HepG2 (cell line): ENCODE measurements around the gene INAFM2. TPM values are rescaled to one million over a fixed set of nuclear protein-coding genes. Genes with fewer than 3 reads are reported as not detected.

Experiments
- BHLHE40 ChIP-seq: IDR thresholded peaks from 2 replicates; pipeline ENCODE4 v1.6.1; 2011; ENCODE audit warnings: low read length, improper control_type of control experiment
- KLF6 ChIP-seq: IDR thresholded peaks from 2 replicates; pipeline ENCODE4 v1.8.0; 2016; ENCODE audit warnings: missing biosample characterization, missing genetic modification reagents
- NCOR1 ChIP-seq: fragments of 200-600 bp; sonication (generic); IDR thresholded peaks from 2 replicates; pipeline ENCODE4 v1.7.0; 2017; ENCODE audit warnings: antibody characterized with exemption, low read length, borderline replicate concordance
- NR2F2 ChIP-seq: IDR thresholded peaks from 2 replicates; pipeline ENCODE4 v1.6.1; 2012; ENCODE audit warnings: low read depth, inconsistent platforms, borderline replicate concordance
- RFX1 ChIP-seq: fragments of 450-650 bp; IDR thresholded peaks from 2 replicates; pipeline ENCODE4 v1.6.1; 2017
- TEAD3 ChIP-seq: optimal IDR thresholded peaks from 2 replicates; pipeline ENCODE3; 2016; ENCODE audit warnings: borderline replicate concordance
- ZBTB7B ChIP-seq: sonication (generic); formaldehyde crosslinking; IDR thresholded peaks from 2 replicates; pipeline ENCODE4 v1.4.0; 2020; ENCODE audit warnings: missing genetic modification reagents
- ZFP90 ChIP-seq: sonication (generic); formaldehyde crosslinking; IDR thresholded peaks from 2 replicates; pipeline ENCODE4 v1.8.0; 2022; ENCODE audit warnings: missing genetic modification reagents, mild to moderate bottlenecking, inconsistent platforms, borderline replicate concordance
- ZFX ChIP-seq: sonication (generic); formaldehyde crosslinking; IDR thresholded peaks from 2 replicates; pipeline ENCODE4 v1.4.0; 2020; ENCODE audit warnings: mild to moderate bottlenecking, low read depth, missing genetic modification reagents, moderate library complexity
- ZNF3 ChIP-seq: IDR thresholded peaks from 2 replicates; pipeline ENCODE4 v1.7.0; 2017; ENCODE audit warnings: inconsistent platforms
- ZNF552 ChIP-seq: sonication (generic); formaldehyde crosslinking; IDR thresholded peaks from 2 replicates; pipeline ENCODE4 v1.9.0; 2022; ENCODE audit warnings: missing genetic modification reagents, mild to moderate bottlenecking, borderline replicate concordance
- ZNF598 ChIP-seq: sonication (generic); formaldehyde crosslinking; IDR thresholded peaks from 2 replicates; pipeline ENCODE4 v1.5.1; 2020; ENCODE audit warnings: mild to moderate bottlenecking, missing genetic modification reagents, borderline replicate concordance
- ZNF644 ChIP-seq: IDR thresholded peaks from 2 replicates; pipeline ENCODE4 v1.6.1; 2016; ENCODE audit warnings: low read depth
- ZNF792 ChIP-seq: IDR thresholded peaks from 2 replicates; pipeline ENCODE4 v1.6.1; 2016
- polyA plus RNA-seq, 8 experiments: library from polyadenylated mRNA; depleted of rRNA in 3 of 8; stranded (reverse) in 7 of 8; unstranded in 1 of 8; fragments of >200 nt; fragmentation: Illumina TruSeq in 4 of 8; extraction: Trizol in 4 of 8; gene quantifications; 2 replicates each; pipeline versions ENCODE4 v1.2.1 to v1.2.3, GENCODE V29; 2011 to 2016; ENCODE audit warnings: low read depth in 4 of 8, missing spikeins in 1 of 8, mixed read lengths in 1 of 8; ENCODE audit not compliant: insufficient read depth in 1 of 8
- total RNA-seq, 5 experiments: library from RNA; depleted of rRNA; stranded (reverse); fragments of >200 nt; fragmentation: Illumina TruSeq; extraction: Trizol; gene quantifications; 2 replicates each; pipeline ENCODE4 v1.2.3, GENCODE V29; 2016; ENCODE audit warnings: low read depth in 1 of 5
- TF ChIP-seq, protein P1 (sequence below): IDR thresholded peaks from 2 replicates; pipeline ENCODE4 v1.6.1; 2016
- TF ChIP-seq, protein P2 (sequence below): sonication (generic); formaldehyde crosslinking; IDR thresholded peaks from 2 replicates; pipeline ENCODE4 v1.5.1; 2020; ENCODE audit warnings: missing genetic modification reagents, mild to moderate bottlenecking, borderline replicate concordance
- TF ChIP-seq, protein P3 (sequence below): IDR thresholded peaks from 2 replicates; pipeline ENCODE4 v1.6.1; 2018; ENCODE audit warnings: missing genetic modification reagents, mild to moderate bottlenecking, missing compliant biosample characterization
- TF ChIP-seq, protein P4 (sequence below): sonication (generic); IDR thresholded peaks from 2 replicates; pipeline ENCODE4 v1.6.1; 2016; ENCODE audit warnings: low read depth, borderline replicate concordance
- TF ChIP-seq, protein P5 (sequence below): IDR thresholded peaks from 2 replicates; pipeline ENCODE4 v1.6.1; 2018; ENCODE audit warnings: missing genetic modification reagents
- TF ChIP-seq, protein P6 (sequence below), 2 experiments: sonication (generic) in 1 of 2; formaldehyde crosslinking in 1 of 2; IDR thresholded peaks; 2 replicates each; pipeline versions ENCODE4 v1.4.0 to v1.6.1; 2018 to 2020; ENCODE audit warnings: missing genetic modification reagents in 2 of 2, borderline replicate concordance in 1 of 2, low read depth in 1 of 2, mild to moderate bottlenecking in 1 of 2, missing biosample characterization in 1 of 2
- TF ChIP-seq, protein P7 (sequence below): IDR thresholded peaks from 2 replicates; pipeline ENCODE4 v1.6.1; 2016; ENCODE audit warnings: low read depth, borderline replicate concordance

The INAFM2 gene
- total and polyA plus RNA-seq, 2 of the 13 experiments (the other 11 are each of a cell fraction or from before 2014, with no cell fraction given) = 5.5 to 6.5 TPM

DNA sequence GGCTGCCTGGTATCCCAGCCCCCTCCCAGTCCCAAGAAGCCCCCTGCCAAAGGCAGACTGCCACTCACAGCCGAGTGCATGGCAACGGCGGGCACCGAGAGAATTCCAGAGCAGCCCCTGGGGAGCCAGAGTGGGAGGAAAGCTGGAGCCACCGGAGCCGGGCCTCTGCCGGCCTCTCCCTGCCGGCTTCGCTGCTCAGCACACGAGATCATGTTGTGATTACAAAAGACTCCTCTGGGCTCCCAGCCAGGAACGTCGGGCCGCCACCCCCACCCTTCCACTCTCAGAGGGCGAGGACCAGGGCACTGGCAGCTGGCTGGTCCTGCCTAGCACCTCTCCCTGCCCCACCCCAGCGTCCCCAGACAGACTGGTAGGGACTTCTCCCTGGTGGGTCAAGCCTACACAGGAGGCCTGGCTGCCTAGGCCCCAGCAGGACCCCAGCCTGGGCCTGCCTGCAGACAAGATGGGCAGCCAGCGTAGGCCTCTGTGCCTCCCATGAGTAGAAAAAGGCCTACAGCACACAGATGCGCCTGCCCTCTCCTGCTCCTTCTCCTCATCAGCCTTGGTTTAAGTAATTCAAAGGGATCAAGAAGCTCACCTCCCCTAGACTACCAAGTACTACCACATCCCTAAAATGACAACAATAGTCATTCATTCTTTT is 17.4 kb downstream of the INAFM2 start, which contains the start of gene CCDC9B (continued):
- TF ChIP-seq, protein P1, sequence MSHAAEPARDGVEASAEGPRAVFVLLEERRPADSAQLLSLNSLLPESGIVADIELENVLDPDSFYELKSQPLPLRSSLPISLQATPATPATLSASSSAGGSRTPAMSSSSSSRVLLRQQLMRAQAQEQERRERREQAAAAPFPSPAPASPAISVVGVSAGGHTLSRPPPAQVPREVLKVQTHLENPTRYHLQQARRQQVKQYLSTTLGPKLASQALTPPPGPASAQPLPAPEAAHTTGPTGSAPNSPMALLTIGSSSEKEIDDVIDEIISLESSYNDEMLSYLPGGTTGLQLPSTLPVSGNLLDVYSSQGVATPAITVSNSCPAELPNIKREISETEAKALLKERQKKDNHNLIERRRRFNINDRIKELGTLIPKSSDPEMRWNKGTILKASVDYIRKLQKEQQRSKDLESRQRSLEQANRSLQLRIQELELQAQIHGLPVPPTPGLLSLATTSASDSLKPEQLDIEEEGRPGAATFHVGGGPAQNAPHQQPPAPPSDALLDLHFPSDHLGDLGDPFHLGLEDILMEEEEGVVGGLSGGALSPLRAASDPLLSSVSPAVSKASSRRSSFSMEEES (CRISPR knock-in tag) = peak; percentile 67; the same call in 1 of the 2 replicates
- TF ChIP-seq, protein P2, sequence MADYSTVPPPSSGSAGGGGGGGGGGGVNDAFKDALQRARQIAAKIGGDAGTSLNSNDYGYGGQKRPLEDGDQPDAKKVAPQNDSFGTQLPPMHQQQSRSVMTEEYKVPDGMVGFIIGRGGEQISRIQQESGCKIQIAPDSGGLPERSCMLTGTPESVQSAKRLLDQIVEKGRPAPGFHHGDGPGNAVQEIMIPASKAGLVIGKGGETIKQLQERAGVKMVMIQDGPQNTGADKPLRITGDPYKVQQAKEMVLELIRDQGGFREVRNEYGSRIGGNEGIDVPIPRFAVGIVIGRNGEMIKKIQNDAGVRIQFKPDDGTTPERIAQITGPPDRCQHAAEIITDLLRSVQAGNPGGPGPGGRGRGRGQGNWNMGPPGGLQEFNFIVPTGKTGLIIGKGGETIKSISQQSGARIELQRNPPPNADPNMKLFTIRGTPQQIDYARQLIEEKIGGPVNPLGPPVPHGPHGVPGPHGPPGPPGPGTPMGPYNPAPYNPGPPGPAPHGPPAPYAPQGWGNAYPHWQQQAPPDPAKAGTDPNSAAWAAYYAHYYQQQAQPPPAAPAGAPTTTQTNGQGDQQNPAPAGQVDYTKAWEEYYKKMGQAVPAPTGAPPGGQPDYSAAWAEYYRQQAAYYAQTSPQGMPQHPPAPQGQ (CRISPR knock-in tag) = no peak
- TF ChIP-seq, protein P3, sequence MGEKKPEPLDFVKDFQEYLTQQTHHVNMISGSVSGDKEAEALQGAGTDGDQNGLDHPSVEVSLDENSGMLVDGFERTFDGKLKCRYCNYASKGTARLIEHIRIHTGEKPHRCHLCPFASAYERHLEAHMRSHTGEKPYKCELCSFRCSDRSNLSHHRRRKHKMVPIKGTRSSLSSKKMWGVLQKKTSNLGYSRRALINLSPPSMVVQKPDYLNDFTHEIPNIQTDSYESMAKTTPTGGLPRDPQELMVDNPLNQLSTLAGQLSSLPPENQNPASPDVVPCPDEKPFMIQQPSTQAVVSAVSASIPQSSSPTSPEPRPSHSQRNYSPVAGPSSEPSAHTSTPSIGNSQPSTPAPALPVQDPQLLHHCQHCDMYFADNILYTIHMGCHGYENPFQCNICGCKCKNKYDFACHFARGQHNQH = 0 out of 2 replicates have a peak, but pooled peaks have one; percentile 25
- no peak for TF ChIP-seq ZNF644 (CRISPR knock-in tag)
- TF ChIP-seq, protein P4, sequence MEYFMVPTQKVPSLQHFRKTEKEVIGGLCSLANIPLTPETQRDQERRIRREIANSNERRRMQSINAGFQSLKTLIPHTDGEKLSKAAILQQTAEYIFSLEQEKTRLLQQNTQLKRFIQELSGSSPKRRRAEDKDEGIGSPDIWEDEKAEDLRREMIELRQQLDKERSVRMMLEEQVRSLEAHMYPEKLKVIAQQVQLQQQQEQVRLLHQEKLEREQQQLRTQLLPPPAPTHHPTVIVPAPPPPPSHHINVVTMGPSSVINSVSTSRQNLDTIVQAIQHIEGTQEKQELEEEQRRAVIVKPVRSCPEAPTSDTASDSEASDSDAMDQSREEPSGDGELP = peak; percentile 30; the same call in 1 of the 2 replicates
- TF ChIP-seq TEAD3 (CRISPR knock-in tag) = peak; percentile 15
- TF ChIP-seq, protein P5, sequence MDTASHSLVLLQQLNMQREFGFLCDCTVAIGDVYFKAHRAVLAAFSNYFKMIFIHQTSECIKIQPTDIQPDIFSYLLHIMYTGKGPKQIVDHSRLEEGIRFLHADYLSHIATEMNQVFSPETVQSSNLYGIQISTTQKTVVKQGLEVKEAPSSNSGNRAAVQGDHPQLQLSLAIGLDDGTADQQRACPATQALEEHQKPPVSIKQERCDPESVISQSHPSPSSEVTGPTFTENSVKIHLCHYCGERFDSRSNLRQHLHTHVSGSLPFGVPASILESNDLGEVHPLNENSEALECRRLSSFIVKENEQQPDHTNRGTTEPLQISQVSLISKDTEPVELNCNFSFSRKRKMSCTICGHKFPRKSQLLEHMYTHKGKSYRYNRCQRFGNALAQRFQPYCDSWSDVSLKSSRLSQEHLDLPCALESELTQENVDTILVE (CRISPR knock-in tag) = 0 out of 2 replicates have a peak, but pooled peaks have one; percentile 35
- TF ChIP-seq ZNF3 = no peak
- 0 out of 2 replicates have a peak, but pooled peaks have one; percentile 32 for TF ChIP-seq ZNF792 (CRISPR knock-in tag)
- TF ChIP-seq ZNF552 = peak; percentile 47; the same call in 1 of the 2 replicates
- 0 out of 2 replicates have a peak, but pooled peaks have one; percentile 40 for TF ChIP-seq ZBTB7B
- TF ChIP-seq BHLHE40 = peak; percentile 61
- TF ChIP-seq, protein P6, sequence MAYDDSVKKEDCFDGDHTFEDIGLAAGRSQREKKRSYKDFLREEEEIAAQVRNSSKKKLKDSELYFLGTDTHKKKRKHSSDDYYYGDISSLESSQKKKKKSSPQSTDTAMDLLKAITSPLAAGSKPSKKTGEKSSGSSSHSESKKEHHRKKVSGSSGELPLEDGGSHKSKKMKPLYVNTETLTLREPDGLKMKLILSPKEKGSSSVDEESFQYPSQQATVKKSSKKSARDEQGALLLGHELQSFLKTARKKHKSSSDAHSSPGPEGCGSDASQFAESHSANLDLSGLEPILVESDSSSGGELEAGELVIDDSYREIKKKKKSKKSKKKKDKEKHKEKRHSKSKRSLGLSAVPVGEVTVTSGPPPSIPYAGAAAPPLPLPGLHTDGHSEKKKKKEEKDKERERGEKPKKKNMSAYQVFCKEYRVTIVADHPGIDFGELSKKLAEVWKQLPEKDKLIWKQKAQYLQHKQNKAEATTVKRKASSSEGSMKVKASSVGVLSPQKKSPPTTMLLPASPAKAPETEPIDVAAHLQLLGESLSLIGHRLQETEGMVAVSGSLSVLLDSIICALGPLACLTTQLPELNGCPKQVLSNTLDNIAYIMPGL (CRISPR knock-in tag; IDR thresholded peaks at IDR 0.05; ENCODE audit: borderline replicate concordance in 1 of 2, low read depth in 1 of 2) = peak in 1 of 2 experiments; percentile 32; a peak in 1 of 4 replicates
- TF ChIP-seq ZNF598 (CRISPR knock-in tag) = 0 out of 2 replicates have a peak, but pooled peaks have one; percentile 5
- TF ChIP-seq, protein P7, sequence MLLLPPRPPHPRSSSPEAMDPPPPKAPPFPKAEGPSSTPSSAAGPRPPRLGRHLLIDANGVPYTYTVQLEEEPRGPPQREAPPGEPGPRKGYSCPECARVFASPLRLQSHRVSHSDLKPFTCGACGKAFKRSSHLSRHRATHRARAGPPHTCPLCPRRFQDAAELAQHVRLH = no peak
- peak; percentile 39; the same call in 1 of the 2 replicates for TF ChIP-seq ZFP90
- peak; percentile 68; the same call in 1 of the 2 replicates for TF ChIP-seq ZFX (CRISPR knock-in tag)
- no peak for TF ChIP-seq RFX1
- no peak for TF ChIP-seq NCOR1
- TF ChIP-seq KLF6 = 0 out of 2 replicates have a peak, but pooled peaks have one; percentile 56
- TF ChIP-seq NR2F2 = no peak
